ENCODE results near the gene MEIS1. TPM values are rescaled to one million over a fixed set of nuclear protein-coding genes. Genes with fewer than 3 reads are reported as not detected.
A peak's percentile ranks its signal among the peaks of the same experiment; 100 is the strongest.

The MEIS1 gene
- total RNA-seq, 2 donors from 2014 or later = 1.8 to 2.3 TPM

GRCh38 chr2:66490588-66491001 lies 55.7 kb downstream of the MEIS1 start:
- 76 to 92% methylated on average over 2 to 3 of the region's 3 CpGs for WGBS, 2 experiments (ENCODE audit: insufficient coverage in 1 of 2, insufficient read length in 1 of 2)
- DNase-seq = no peak
- H3K36me3 Mint-ChIP-seq (ENCODE audit: low read depth) = peaks cover 2% of the 10 kb centered on the region
- no peak overlapping the region for H3K4me3 Mint-ChIP-seq
- Histone ChIP-seq H3K9me3 (ENCODE audit: control insufficient read depth, low read length) (no peaks in the 10 kb centered on the region), H3K27me3 (ENCODE audit: control insufficient read depth, insufficient read depth, low read length, poor library complexity, severe bottlenecking) (peaks cover 13% of the 10 kb centered on the region), H3K4me1 (ENCODE audit: control insufficient read depth, insufficient read depth, low read length) (peaks cover 13% of the 10 kb centered on the region), H3K4me3 (ENCODE audit: low read length) (no peak overlapping the region), H3K36me3 (ENCODE audit: control insufficient read depth, insufficient read depth, low read length) (no peaks in the 10 kb centered on the region), H3K9ac (ENCODE audit: extremely low read depth, low read length, poor library complexity, severe bottlenecking) (no peak overlapping the region), H3K27ac (ENCODE audit: low read depth, low read length) (no peak overlapping the region)
- peaks cover 11% of the 10 kb centered on the region for H3K9me3 Mint-ChIP-seq
- peaks cover 30% of the 10 kb centered on the region for H3K4me1 Mint-ChIP-seq
- TF ChIP-seq CTCF (conservative IDR thresholded peaks at IDR 0.05) = no peak
- peaks cover 21% of the 10 kb centered on the region for H3K27me3 Mint-ChIP-seq (ENCODE audit: insufficient read depth)
- no peak overlapping the region for H3K27ac Mint-ChIP-seq

GRCh38 chr2:66494708-66495107 lies 59.8 kb downstream of the MEIS1 start:
- DNase-seq = no peak
- peaks cover 44% of the 10 kb centered on the region for H3K4me1 Mint-ChIP-seq
- 65 to 93% methylated on average over 2 to 6 of the region's 6 CpGs for WGBS, 2 experiments (ENCODE audit: insufficient coverage in 1 of 2, insufficient read length in 1 of 2)
- peaks cover 39% of the 10 kb centered on the region for H3K27me3 Mint-ChIP-seq (ENCODE audit: insufficient read depth)
- H3K9me3 Mint-ChIP-seq = no peaks in the 10 kb centered on the region
- H3K27me3 ChIP-seq (ENCODE audit: control insufficient read depth, insufficient read depth, low read length, poor library complexity, severe bottlenecking) = peaks cover 14% of the 10 kb centered on the region
- no peak overlapping the region for H3K4me3 Mint-ChIP-seq
- no peaks in the 10 kb centered on the region for H3K9me3 ChIP-seq (ENCODE audit: control insufficient read depth, low read length)
- no peaks in the 10 kb centered on the region for H3K36me3 ChIP-seq (ENCODE audit: control insufficient read depth, insufficient read depth, low read length)
- H3K4me1 ChIP-seq (ENCODE audit: control insufficient read depth, insufficient read depth, low read length) = peaks cover 8% of the 10 kb centered on the region
- no peak for TF ChIP-seq CTCF (conservative IDR thresholded peaks at IDR 0.05)
- H3K27ac ChIP-seq (ENCODE audit: low read depth, low read length) = no peak overlapping the region
- no peak overlapping the region for H3K9ac ChIP-seq (ENCODE audit: extremely low read depth, low read length, poor library complexity, severe bottlenecking)
- H3K36me3 Mint-ChIP-seq (ENCODE audit: low read depth) = no peaks in the 10 kb centered on the region
- no peak overlapping the region for H3K4me3 ChIP-seq (ENCODE audit: low read length)
- no peak overlapping the region for H3K27ac Mint-ChIP-seq

DNA sequence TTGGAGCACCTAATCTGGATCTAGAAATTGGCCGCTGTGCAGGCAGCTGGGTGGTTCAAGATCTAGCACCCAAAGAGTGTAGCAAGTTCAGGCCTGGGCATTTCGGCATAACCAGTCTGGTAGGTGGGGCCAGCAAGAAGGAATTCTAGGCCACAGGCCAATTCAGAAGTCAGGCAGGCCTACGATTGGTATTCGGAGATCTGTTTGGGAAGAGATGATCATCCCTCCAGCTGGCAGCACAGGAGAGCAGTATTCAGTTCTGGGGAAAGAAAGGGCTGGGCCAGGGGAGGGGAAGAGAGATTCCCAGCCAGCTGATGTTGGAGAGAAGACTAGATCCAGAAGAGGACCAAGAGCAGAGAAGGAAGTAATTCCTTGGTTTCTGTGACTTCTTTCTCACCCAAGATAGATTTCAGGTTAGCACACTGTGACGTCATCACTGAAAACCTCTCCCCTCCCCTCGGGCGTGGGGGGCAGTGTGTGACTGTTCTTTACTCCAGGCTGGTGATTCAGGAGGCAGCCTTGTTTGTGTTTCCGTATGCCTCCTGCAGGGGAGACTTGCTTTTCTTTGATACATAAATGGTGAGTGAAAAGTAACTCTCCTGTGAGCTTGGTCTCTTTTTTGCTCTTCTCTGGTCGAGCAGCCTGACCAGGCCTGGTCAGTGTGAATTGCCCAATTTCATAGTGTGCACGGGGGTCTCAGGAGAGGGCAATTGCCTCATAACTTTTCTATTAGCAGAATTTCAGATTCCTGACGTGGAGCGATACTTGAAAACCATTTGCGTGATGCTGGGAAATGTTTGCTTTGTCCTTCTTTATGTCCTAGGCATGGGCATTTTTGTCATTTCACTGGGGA lies 61.1 kb downstream of the MEIS1 start:
- H3K4me3 Mint-ChIP-seq = no peak overlapping the region
- H3K36me3 ChIP-seq (ENCODE audit: control insufficient read depth, insufficient read depth, low read length) = no peaks in the 10 kb centered on the region
- H3K27me3 ChIP-seq (ENCODE audit: control insufficient read depth, insufficient read depth, low read length, poor library complexity, severe bottlenecking) = peaks cover 14% of the 10 kb centered on the region
- 73 to 90% methylated on average over 5 to 13 of the region's 13 CpGs for WGBS, 2 experiments (ENCODE audit: insufficient coverage in 1 of 2, insufficient read length in 1 of 2)
- H3K9me3 ChIP-seq (ENCODE audit: control insufficient read depth, low read length) = no peaks in the 10 kb centered on the region
- no peak overlapping the region for H3K9ac ChIP-seq (ENCODE audit: extremely low read depth, low read length, poor library complexity, severe bottlenecking)
- peak; percentile 47 for TF ChIP-seq CTCF (conservative IDR thresholded peaks at IDR 0.05)
- H3K4me1 Mint-ChIP-seq = peaks cover 33% of the 10 kb centered on the region
- DNase-seq = peak; percentile 66
- peaks cover 5% of the 10 kb centered on the region for H3K4me1 ChIP-seq (ENCODE audit: control insufficient read depth, insufficient read depth, low read length)
- H3K9me3 Mint-ChIP-seq = no peaks in the 10 kb centered on the region
- H3K4me3 ChIP-seq (ENCODE audit: low read length) = no peak overlapping the region
- H3K27ac ChIP-seq (ENCODE audit: low read depth, low read length) = no peak overlapping the region
- peak overlapping the region; percentile 63 for H3K27ac Mint-ChIP-seq
- no peaks in the 10 kb centered on the region for H3K36me3 Mint-ChIP-seq (ENCODE audit: low read depth)
- peaks cover 39% of the 10 kb centered on the region for H3K27me3 Mint-ChIP-seq (ENCODE audit: insufficient read depth)

All from endodermal cell (in vitro differentiated cells).